H1 (cell line): Measurements from ENCODE around the gene NEDD4L. TPM values are rescaled to one million over a fixed set of nuclear protein-coding genes. Genes with fewer than 3 reads are reported as not detected.

Source experiments
- CTCF ChIA-PET: fragments of 300-600 bp; sonication (Branson Sonifier 250); formaldehyde crosslinking; loops from one replicate; lab custom pipeline; 2021; ENCODE audit not compliant: partially characterized antibody; lab: Charles Lee
- POLR2A ChIA-PET: fragments of 300-600 bp; sonication (Branson Sonifier 250); formaldehyde crosslinking; loops from one replicate; lab custom pipeline; 2021; ENCODE audit warnings: inconsistent platforms; ENCODE audit not compliant: partially characterized antibody; lab: Charles Lee
- DNase-seq, 2 experiments: peaks; one replicate each; pipeline versions ENCODE4 v3.0.0 to v3.0.0-alpha.2; 2010 to 2022; ENCODE audit warnings: low spot score in 2 of 2, low read depth in 1 of 2, mixed read lengths in 1 of 2
- FAIRE-seq: peaks from 2 replicates; lab custom pipeline; 2011; peaks lifted over from hg19 to GRCh38; lab: Jason Lieb, UNC
- H2AFZ ChIP-seq: 2 replicates; pipeline ENCODE4 v1.8.1; 2012; ENCODE audit warnings: low read length, inconsistent platforms
- H2AK5ac ChIP-seq: 2 replicates; pipeline ENCODE4 v1.6.1; 2013; ENCODE audit warnings: low read depth, low read length
- H2BK120ac ChIP-seq: replicated peaks from 2 replicates; pipeline ENCODE3; 2013; ENCODE audit warnings: low read depth, low read length, inconsistent platforms
- H2BK12ac ChIP-seq: 2 replicates; pipeline ENCODE4 v1.6.1; 2013; ENCODE audit warnings: low read depth, low read length
- H2BK15ac ChIP-seq: 2 replicates; pipeline ENCODE4 v1.6.1; 2013; ENCODE audit warnings: low read length
- H2BK20ac ChIP-seq: 2 replicates; pipeline ENCODE4 v1.6.1; 2013; ENCODE audit warnings: low read length
- H2BK5ac ChIP-seq: 2 replicates; pipeline ENCODE4 v1.6.1; 2013; ENCODE audit warnings: low read depth, low read length
- H3K14ac ChIP-seq: 2 replicates; pipeline ENCODE4 v1.6.1; 2013; ENCODE audit warnings: inconsistent platforms; ENCODE audit not compliant: insufficient read length
- H3K18ac ChIP-seq: 2 replicates; pipeline ENCODE4 v1.6.1; 2013; ENCODE audit warnings: low read length; ENCODE audit errors: extremely low read depth
- H3K23ac ChIP-seq: 2 replicates; pipeline ENCODE4 v1.6.1; 2013; ENCODE audit warnings: inconsistent platforms; ENCODE audit not compliant: insufficient read length
- H3K23me2 ChIP-seq: 2 replicates; pipeline ENCODE4 v1.6.1; 2013; ENCODE audit warnings: low read depth, low read length
- H3K27ac ChIP-seq: 2 replicates; pipeline ENCODE4 v1.6.1; 2011; ENCODE audit warnings: low read depth, low read length, inconsistent platforms
- H3K27me3 ChIP-seq, 4 experiments: replicated peaks in 1 of 4; 1 replicate in 1 of 4; 2 replicates in 3 of 4; pipeline versions ENCODE4 v1.6.1 to v1.8.1; 2011 to 2013; ENCODE audit warnings: low read length in 3 of 4, mild to moderate bottlenecking in 3 of 4, inconsistent platforms in 2 of 4, mixed read lengths in 2 of 4, moderate library complexity in 1 of 4; ENCODE audit not compliant: control insufficient read depth in 3 of 4, insufficient read depth in 3 of 4; ENCODE audit errors: extremely low read depth in 1 of 4
- H3K36me3 ChIP-seq, 4 experiments: 2 replicates each; pipeline versions ENCODE4 v1.6.1 to v1.8.1; 2011 to 2013; ENCODE audit warnings: mild to moderate bottlenecking in 4 of 4, low read length in 3 of 4, moderate library complexity in 2 of 4, control low read depth in 1 of 4, inconsistent platforms in 1 of 4; ENCODE audit not compliant: insufficient read depth in 4 of 4, control insufficient read depth in 2 of 4
- H3K4ac ChIP-seq: replicated peaks from 2 replicates; pipeline ENCODE3; 2013; ENCODE audit warnings: low read length, low read depth, mixed read lengths, inconsistent platforms; ENCODE audit not compliant: insufficient read length
- H3K4me1 ChIP-seq, 4 experiments: replicated peaks in 1 of 4; 1 replicate in 1 of 4; 2 replicates in 3 of 4; pipeline versions ENCODE4 v1.6.1 to v1.8.1; 2011 to 2013; ENCODE audit warnings: low read length in 3 of 4, inconsistent platforms in 2 of 4, mixed read lengths in 1 of 4; ENCODE audit not compliant: insufficient read depth in 4 of 4, control insufficient read depth in 3 of 4
- H3K4me2 ChIP-seq, 2 experiments: 2 replicates each; pipeline versions ENCODE4 v1.6.1 to v1.8.1; 2011 to 2013; ENCODE audit warnings: low read depth in 2 of 2, low read length in 2 of 2, control low read depth in 1 of 2, inconsistent platforms in 1 of 2, mild to moderate bottlenecking in 1 of 2; ENCODE audit not compliant: insufficient read depth in 1 of 2
- H3K4me3 ChIP-seq, 4 experiments: fragments of 200-600, 300-600 bp in 1 of 4; sonication (generic), shearing (Covaris generic), sonication (Bioruptor Twin) in 1 of 4; 2 replicates each; pipeline versions ENCODE4 v1.5.1 to v1.8.1; 2011 to 2016; ENCODE audit warnings: low read length in 4 of 4, low read depth in 3 of 4, control low read depth in 2 of 4, inconsistent platforms in 2 of 4, mild to moderate bottlenecking in 2 of 4, mixed read lengths in 1 of 4, moderate library complexity in 1 of 4; ENCODE audit not compliant: insufficient read depth in 2 of 4; ENCODE audit errors: extremely low read depth in 1 of 4
- H3K56ac ChIP-seq: replicated peaks from 2 replicates; pipeline ENCODE3; 2013; ENCODE audit warnings: low read depth, mild to moderate bottlenecking, mixed read lengths, low read length, inconsistent platforms; ENCODE audit not compliant: insufficient read length
- H3K79me1 ChIP-seq: 2 replicates; pipeline ENCODE4 v1.6.1; 2013; ENCODE audit warnings: low read depth, low read length, control low read depth
- H3K79me2 ChIP-seq, 2 experiments: 2 replicates each; pipeline versions ENCODE4 v1.6.1 to v1.8.1; 2012 to 2013; ENCODE audit warnings: low read length in 2 of 2, mild to moderate bottlenecking in 2 of 2, inconsistent platforms in 1 of 2; ENCODE audit not compliant: insufficient read depth in 2 of 2, control insufficient read depth in 1 of 2
- H3K9ac ChIP-seq, 4 experiments: replicated peaks in 1 of 4; 1 replicate in 1 of 4; 2 replicates in 3 of 4; pipeline versions ENCODE4 v1.6.1 to v1.8.1; 2011 to 2013; ENCODE audit warnings: low read depth in 3 of 4, low read length in 3 of 4, control low read depth in 2 of 4, mild to moderate bottlenecking in 2 of 4, moderate library complexity in 2 of 4, inconsistent platforms in 1 of 4; ENCODE audit errors: extremely low read depth in 1 of 4
- H3K9me3 ChIP-seq, 2 experiments: 2 replicates each; pipeline versions ENCODE4 v1.6.1 to v1.8.1; 2012 to 2013; ENCODE audit warnings: mild to moderate bottlenecking in 2 of 2, moderate library complexity in 2 of 2, control low read depth in 1 of 2, inconsistent platforms in 1 of 2, low read depth in 1 of 2, low read length in 1 of 2, mixed read lengths in 1 of 2; ENCODE audit not compliant: insufficient read depth in 2 of 2
- H4K20me1 ChIP-seq, 2 experiments: replicated peaks in 1 of 2; 2 replicates each; pipeline versions ENCODE3 to v1.8.1; 2011 to 2013; ENCODE audit warnings: inconsistent platforms in 2 of 2, low read length in 2 of 2, mild to moderate bottlenecking in 1 of 2; ENCODE audit not compliant: insufficient read depth in 2 of 2, control insufficient read depth in 1 of 2
- H4K5ac ChIP-seq: 2 replicates; pipeline ENCODE4 v1.6.1; 2013; ENCODE audit warnings: low read length, low read depth, mixed read lengths, inconsistent platforms; ENCODE audit not compliant: insufficient read length
- H4K8ac ChIP-seq: 2 replicates; pipeline ENCODE4 v1.8.0; 2013; ENCODE audit warnings: mild to moderate bottlenecking, moderate library complexity, low read length, inconsistent platforms; ENCODE audit not compliant: insufficient read depth; ENCODE audit errors: extremely low read depth
- H4K91ac ChIP-seq: replicated peaks from 2 replicates; pipeline ENCODE3; 2013; ENCODE audit warnings: low read length, mixed read lengths, inconsistent platforms; ENCODE audit not compliant: insufficient read length
- CBX8 ChIP-seq: fragments of 300-800, 300-1000 bp; sonication (generic); IDR thresholded peaks from 2 replicates; pipeline ENCODE4 v1.7.1; 2016; ENCODE audit warnings: low read depth, low read length, borderline replicate concordance
- CREB1 ChIP-seq: IDR thresholded peaks from 2 replicates; pipeline ENCODE4 v1.6.1; 2012; ENCODE audit warnings: inconsistent platforms
- E2F6 ChIP-seq: IDR thresholded peaks from 2 replicates; pipeline ENCODE4 v1.6.1; 2012; ENCODE audit warnings: inconsistent platforms
- EZH2 ChIP-seq: fragments of 200-600 bp; sonication (generic); IDR thresholded peaks from 2 replicates; pipeline ENCODE4 v1.7.1; 2012; ENCODE audit warnings: low read depth, mild to moderate bottlenecking, moderate library complexity, low read length, inconsistent platforms; ENCODE audit not compliant: severe bottlenecking
- NANOG ChIP-seq: IDR thresholded peaks from 2 replicates; pipeline ENCODE4 v1.6.1; 2011; ENCODE audit warnings: low read length, low read depth, mild to moderate bottlenecking, inconsistent platforms; ENCODE audit not compliant: insufficient read depth, poor library complexity, severe bottlenecking
- NRF1 ChIP-seq: IDR thresholded peaks from 2 replicates; pipeline ENCODE4 v1.6.1; 2011; ENCODE audit warnings: mild to moderate bottlenecking, low read depth, low read length, improper control_type of control experiment
- PHF8 ChIP-seq: fragments of 200-600 bp; sonication (generic); conservative IDR thresholded peaks from 2 replicates; pipeline ENCODE4 v1.7.1; 2012; ENCODE audit warnings: low read depth, mild to moderate bottlenecking, inconsistent platforms, low read length, moderate library complexity
- SIX5 ChIP-seq: IDR thresholded peaks from 2 replicates; pipeline ENCODE4 v1.6.1; 2011; ENCODE audit warnings: mild to moderate bottlenecking, low read depth, low read length
- SRF ChIP-seq: IDR thresholded peaks from 2 replicates; pipeline ENCODE4 v1.6.1; 2011; ENCODE audit warnings: mild to moderate bottlenecking, low read depth, low read length, moderate library complexity
- TAF1 ChIP-seq: IDR thresholded peaks from 2 replicates; pipeline ENCODE4 v1.6.1; 2011; ENCODE audit warnings: mild to moderate bottlenecking, low read depth, low read length
- TAF7 ChIP-seq: optimal IDR thresholded peaks from 2 replicates; pipeline ENCODE3; 2011; ENCODE audit warnings: low read depth, mild to moderate bottlenecking, inconsistent platforms, low read length, moderate library complexity, borderline replicate concordance
- TCF12 ChIP-seq: IDR thresholded peaks from 2 replicates; pipeline ENCODE4 v1.6.1; 2011; ENCODE audit warnings: low read depth, mild to moderate bottlenecking, low read length
- USF2 ChIP-seq: IDR thresholded peaks from 2 replicates; pipeline ENCODE4 v1.6.1; 2011; ENCODE audit warnings: low read length, improper control_type of control experiment
- WGBS, 2 experiments: shearing (Covaris generic) in 1 of 2; methylation state at CpG; one replicate each; pipeline versions ENCODE4 v1.1.6 to v1.1.7; 2013 to 2015; ENCODE audit warnings: low lambda C conversion rate in 2 of 2, mixed read lengths in 2 of 2, inconsistent platforms in 1 of 2, low coverage in 1 of 2, missing lambda C conversion rate in 1 of 2; ENCODE audit not compliant: insufficient replicate concordance in 2 of 2, insufficient coverage in 1 of 2, insufficient read length in 1 of 2; ENCODE audit errors: extremely low coverage in 1 of 2, missing lambda C conversion rate in 1 of 2; 5-methylcytosine and 5-hydroxymethylcytosine counted together
- polyA plus RNA-seq, 7 experiments: library from polyadenylated mRNA; depleted of rRNA in 3 of 7; stranded (reverse) in 5 of 7; unstranded in 2 of 7; fragments of >200 nt in 5 of 7; fragments of 200-250 nt in 2 of 7; gene quantifications; 1 replicate in 5 of 7; 2 replicates in 1 of 7; 4 replicates in 1 of 7; pipeline versions ENCODE4 v1.2.1 to v1.2.3, GENCODE V29; 2011 to 2013; ENCODE audit warnings: missing spikeins in 2 of 7, mixed read lengths in 2 of 7
- total RNA-seq: library from RNA; stranded (reverse); fragmentation: NEBNext Ultra II Directional; extraction: Animal tissue kit (Norgen Biotek cat#: 25700); gene quantifications from 2 replicates; pipeline ENCODE4 v1.2.1, GENCODE V29; 2021

NEDD4L gene
- total and polyA plus RNA-seq, 2 of the 8 experiments (the other 6 are each of a cell fraction or from before 2014, with no cell fraction given), result 37.3 to 69.8 TPM

GRCh38 chr18:58427321-58427720 lies 383.3 kb downstream of the NEDD4L start:
- H2BK120ac ChIP-seq, result no peak overlapping the region
- H3K9ac ChIP-seq, result no peak overlapping the region
- H2BK12ac ChIP-seq, result no peak overlapping the region
- no peak overlapping the region for H4K8ac ChIP-seq
- H3K4me3 ChIP-seq, result no peak overlapping the region
- no peak overlapping the region for H3K27ac ChIP-seq
- ChIA-PET CTCF (interaction anchor here (1.8 to 2.8 kb wide), 2 partner anchors 11 to 70 kb away, joined by 7 to 9 read pairs; no protein-coding TSS in a partner anchor), POLR2A (interaction anchor here (0.9 kb wide), 1 partner anchor 11 kb away, joined by 3 read pairs; no protein-coding TSS in a partner anchor)
- no peak overlapping the region for H2AK5ac ChIP-seq
- DNase-seq (no peak), FAIRE-seq (no peak)
- no peaks in the 10 kb centered on the region for H3K27me3 ChIP-seq
- H3K9me3 ChIP-seq, result no peaks in the 10 kb centered on the region
- no peak overlapping the region for H4K5ac ChIP-seq
- H3K4ac ChIP-seq, result no peak overlapping the region
- H3K4me1 ChIP-seq, result peaks cover 0 to 4% (median 0%) of the 10 kb centered on the region in 4 experiments; a peak in 2 of 7 replicates
- no peak overlapping the region for H4K91ac ChIP-seq
- H3K4me2 ChIP-seq, result no peak overlapping the region
- no peak overlapping the region for H2BK5ac ChIP-seq
- no peak overlapping the region for H2AFZ ChIP-seq
- H3K36me3 ChIP-seq, result no peaks in the 10 kb centered on the region
- H3K79me1 ChIP-seq, result no peaks in the 10 kb centered on the region
- no peak overlapping the region for H2BK20ac ChIP-seq
- H3K23me2 ChIP-seq, result 0 out of 2 replicates have a peak, but pooled peaks cover 2% of the 10 kb centered on the region
- H3K18ac ChIP-seq, result no peak overlapping the region
- no peak overlapping the region for H3K23ac ChIP-seq
- H3K79me2 ChIP-seq, result no peaks in the 10 kb centered on the region
- H4K20me1 ChIP-seq, result no peaks in the 10 kb centered on the region
- 89% methylated on average over 5 of the region's 5 CpGs; no CpG with 5 or more reads in 1 of the 2 experiments for WGBS, 2 experiments
- H2BK15ac ChIP-seq, result no peak overlapping the region
- H3K56ac ChIP-seq, result no peak overlapping the region
- no peak overlapping the region for H3K14ac ChIP-seq
- TF ChIP-seq EZH2 (no peak), CREB1 (no peak), TAF7 (no peak), NANOG (no peak), TAF1 (no peak), TCF12 (no peak), CBX8 (no peak), E2F6 (no peak), PHF8 (no peak), NRF1 (no peak), SRF (no peak), SIX5 (no peak), USF2 (no peak)
